GM06990 (cell line): ENCODE results near the gene ABHD16A.
A peak's percentile ranks its signal among the peaks of the same experiment; 100 is the strongest.

ENCODE experiments used
- DNase-seq: peaks from one replicate; pipeline ENCODE4 v3.0.0-alpha.2; 2011; ENCODE audit not compliant: insufficient read length; ENCODE audit errors: extremely low read depth
- H3K27me3 ChIP-seq: replicated peaks from 2 replicates; pipeline ENCODE4 v1.6.0; 2011; ENCODE audit warnings: low read length; ENCODE audit not compliant: control insufficient read depth, insufficient read depth
- H3K36me3 ChIP-seq: 2 replicates; pipeline ENCODE4 v1.5.1; 2011; ENCODE audit warnings: low read length; ENCODE audit not compliant: control insufficient read depth, insufficient read depth
- H3K4me3 ChIP-seq: replicated peaks from 2 replicates; pipeline ENCODE4 v1.5.1; 2011; ENCODE audit warnings: low read depth, mild to moderate bottlenecking, control low read depth, low read length
- CTCF ChIP-seq: IDR thresholded peaks from 2 replicates; pipeline ENCODE4 v1.5.1; 2011; ENCODE audit warnings: low read length, control low read depth, mild to moderate bottlenecking, inconsistent platforms; ENCODE audit not compliant: insufficient read depth, poor library complexity, severe bottlenecking

The ABHD16A gene

DNA sequence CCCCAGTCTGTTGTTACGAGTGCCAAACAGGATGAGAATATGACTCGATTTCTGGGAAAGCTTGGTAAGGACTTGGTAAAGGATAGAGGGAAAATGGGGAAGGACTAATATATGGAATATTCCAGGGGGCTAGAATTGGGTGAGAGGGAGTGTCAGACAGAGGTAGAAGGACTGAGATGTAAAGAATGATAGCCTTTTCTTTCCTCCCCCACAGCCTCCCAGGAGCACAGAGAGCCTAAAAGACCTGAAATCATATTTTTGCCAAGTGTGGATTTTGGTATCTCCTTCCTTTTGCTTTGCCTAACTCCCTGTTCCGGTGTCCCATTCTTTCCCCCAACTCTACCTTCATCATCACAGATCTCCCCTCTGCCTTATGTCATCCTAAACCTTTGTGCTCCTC, 39.8 kb upstream of the ABHD16A start:
- Histone ChIP-seq H3K36me3 (peaks cover 10% of the 10 kb centered on the region), H3K4me3 (no peak overlapping the region), H3K27me3 (no peaks in the 10 kb centered on the region)
- no peak for TF ChIP-seq CTCF
- DNase-seq: no peak

GRCh38 chr6:31741815-31742214, 38.7 kb upstream of the ABHD16A start:
- no peaks in the 10 kb centered on the region for H3K27me3 ChIP-seq
- H3K36me3 ChIP-seq: peaks cover 6% of the 10 kb centered on the region
- no peak for TF ChIP-seq CTCF
- DNase-seq: no peak
- H3K4me3 ChIP-seq: no peak overlapping the region

- Histone ChIP-seq H3K4me3 (peak overlapping the region; percentile 91), H3K36me3 (peaks cover 6% of the 10 kb centered on the region), H3K27me3 (no peaks in the 10 kb centered on the region)
- TF ChIP-seq CTCF: no peak
- DNase-seq: no peak
Measured at GRCh38 chr6:31740397-31741223, 37.5 kb upstream of the ABHD16A start.

DNA sequence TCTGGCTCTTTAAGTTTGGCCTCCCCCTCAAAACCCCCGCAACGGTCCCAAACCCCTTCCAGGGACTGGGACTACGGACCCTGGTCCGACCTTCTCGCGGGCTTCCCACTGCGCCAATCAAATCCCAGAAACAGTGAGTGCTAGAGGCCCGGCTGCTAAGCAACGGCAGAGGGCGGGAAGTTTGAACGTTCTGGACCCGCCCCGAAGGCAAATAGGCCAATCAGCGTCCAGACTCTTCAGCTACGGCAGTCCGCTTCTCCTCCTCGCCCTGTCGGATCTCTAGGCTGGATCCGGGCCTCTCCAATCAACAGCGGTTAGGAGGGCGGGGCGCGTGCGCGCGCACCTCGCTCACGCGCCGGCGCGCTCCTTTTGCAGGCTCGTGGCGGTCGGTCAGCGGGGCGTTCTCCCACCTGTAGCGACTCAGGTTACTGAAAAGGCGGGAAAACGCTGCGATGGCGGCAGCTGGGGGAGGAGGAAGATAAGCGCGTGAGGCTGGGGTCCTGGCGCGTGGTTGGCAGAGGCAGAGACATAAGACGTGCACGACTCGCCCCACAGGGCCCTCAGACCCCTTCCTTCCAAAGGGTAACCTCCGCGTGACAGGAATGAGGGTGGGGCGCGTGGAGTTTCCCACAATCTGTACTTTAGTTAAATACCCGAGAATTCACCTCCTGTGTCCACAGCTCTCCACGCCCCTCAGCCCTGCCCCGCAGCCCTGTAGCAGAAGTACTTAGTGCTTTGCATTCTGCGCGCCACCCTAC, 36.7 kb upstream of the ABHD16A start, which contains the start of gene MSH5:
MSH5 (plus strand) TSS at position 367 of the 758 bp plus-strand sequence. CDS start 462 bp downstream, outside the sequence.
- peak; percentile 100 for DNase-seq
- no peaks in the 10 kb centered on the region for H3K27me3 ChIP-seq
- H3K4me3 ChIP-seq: peak within 1 kb of the TSS; percentile 91
- no peak for TF ChIP-seq CTCF
- peaks cover 6% of the 10 kb centered on the region for H3K36me3 ChIP-seq

- Histone ChIP-seq H3K4me3 (peak overlapping the region; percentile 45), H3K27me3 (no peaks in the 10 kb centered on the region)
Measured at GRCh38 chr6:31737991-31738979, 35.2 kb upstream of the ABHD16A start.

More at GRCh38 chr6:31737991-31738979, 35.2 kb upstream of the ABHD16A start:
- peak; percentile 43 for TF ChIP-seq CTCF
- H3K36me3 ChIP-seq: peaks cover 12% of the 10 kb centered on the region
- peak; percentile 47 for DNase-seq
